OCI-LY1 (cell line): ENCODE measurements around the gene PRSS21.

Source experiments
- H2AFZ ChIP-seq: fragments of 200-600 bp; sonication (generic), shearing (Covaris generic); 2 replicates; pipeline ENCODE4 v1.6.0; 2014; ENCODE audit warnings: antibody characterized with exemption, mild to moderate bottlenecking, low read length
- H3F3A ChIP-seq: fragments of 200-600 bp; sonication (generic), shearing (Covaris generic); 2 replicates; pipeline ENCODE4 v1.6.0; 2014; ENCODE audit warnings: mild to moderate bottlenecking, antibody characterized with exemption, low read length, moderate library complexity; ENCODE audit not compliant: insufficient read depth
- H3K27ac ChIP-seq: fragments of 200-600 bp; sonication (generic); 2 replicates; pipeline ENCODE4 v1.5.1; 2014; ENCODE audit warnings: low read length, mixed run types, mild to moderate bottlenecking, low read depth; ENCODE audit not compliant: poor library complexity, severe bottlenecking
- H3K27me3 ChIP-seq: fragments of 200-600 bp; sonication (generic); 2 replicates; pipeline ENCODE4 v1.6.0; 2014; ENCODE audit warnings: antibody characterized with exemption, mild to moderate bottlenecking, low read length, moderate library complexity; ENCODE audit not compliant: insufficient read depth
- H3K36me3 ChIP-seq: fragments of 200-600 bp; sonication (generic); 2 replicates; pipeline ENCODE4 v1.6.1; 2014; ENCODE audit warnings: mild to moderate bottlenecking, antibody characterized with exemption, low read length, moderate library complexity, mixed read lengths; ENCODE audit not compliant: insufficient read depth
- H3K4me1 ChIP-seq: fragments of 200-600 bp; sonication (generic); 2 replicates; pipeline ENCODE4 v1.5.1; 2014; ENCODE audit warnings: mild to moderate bottlenecking, low read length, moderate library complexity; ENCODE audit not compliant: insufficient read depth, severe bottlenecking
- H3K4me2 ChIP-seq: fragments of 200-600 bp; sonication (generic), shearing (Covaris generic); 2 replicates; pipeline ENCODE4 v1.6.1; 2014; ENCODE audit warnings: low read length
- H3K4me3 ChIP-seq: fragments of 200-600 bp; sonication (generic); 2 replicates; pipeline ENCODE4 v1.5.1; 2014; ENCODE audit warnings: low read length, low read depth, mild to moderate bottlenecking, mixed read lengths; ENCODE audit not compliant: poor library complexity, severe bottlenecking
- H3K79me2 ChIP-seq: fragments of 200-600 bp; shearing (Covaris generic); 2 replicates; pipeline ENCODE4 v1.6.1; 2016; ENCODE audit warnings: mixed run types, low read length, mixed read lengths; ENCODE audit not compliant: insufficient read depth
- H3K9ac ChIP-seq: fragments of 200-600 bp; sonication (generic), shearing (Covaris generic); 2 replicates; pipeline ENCODE4 v1.6.1; 2014; ENCODE audit warnings: mild to moderate bottlenecking, low read length, mixed read lengths
- H3K9me2 ChIP-seq: fragments of 200-600 bp; sonication (generic), shearing (Covaris generic); 2 replicates; pipeline ENCODE4 v1.6.1; 2014; ENCODE audit warnings: low read depth, mild to moderate bottlenecking, low read length, mixed read lengths
- H3K9me3 ChIP-seq: fragments of 200-600 bp; shearing (Covaris generic); 2 replicates; pipeline ENCODE4 v1.6.1; 2014; ENCODE audit warnings: low read length, mixed read lengths
- H4K20me1 ChIP-seq: fragments of 200-600 bp; sonication (generic), shearing (Covaris generic); 2 replicates; pipeline ENCODE4 v1.6.0; 2016; ENCODE audit warnings: mild to moderate bottlenecking, low read length; ENCODE audit not compliant: insufficient read depth
- EZH2 ChIP-seq: fragments of 200-600 bp; sonication (generic), shearing (Covaris generic); IDR thresholded peaks from 2 replicates; pipeline ENCODE4 v1.8.0; 2017; ENCODE audit warnings: borderline replicate concordance, mixed run types, mild to moderate bottlenecking, antibody characterized with exemption, low read length, moderate library complexity, mixed read lengths
- TF ChIP-seq, protein P1 (sequence below): fragments of 200-600 bp; sonication (generic), shearing (Covaris generic); IDR thresholded peaks from 2 replicates; pipeline ENCODE4 v1.5.1; 2017; ENCODE audit warnings: mild to moderate bottlenecking, antibody characterized with exemption, low read length, moderate library complexity, mixed read lengths

PRSS21 gene

GRCh38 chr16:2799205-2799858 is 17.7 kb upstream of the PRSS21 start:
- no peaks in the 10 kb centered on the region; the same call in 1 of the 2 replicates for H3K36me3 ChIP-seq
- H4K20me1 ChIP-seq: no peaks in the 10 kb centered on the region
- H3K79me2 ChIP-seq: no peaks in the 10 kb centered on the region
- no peak overlapping the region for H3K4me3 ChIP-seq
- no peaks in the 10 kb centered on the region for H3K4me1 ChIP-seq
- H3K9me3 ChIP-seq: 0 out of 2 replicates have a peak, but pooled peaks cover 6% of the 10 kb centered on the region
- H3K27ac ChIP-seq: no peak overlapping the region
- H3K9ac ChIP-seq: no peak overlapping the region
- no peaks in the 10 kb centered on the region for H3F3A ChIP-seq
- TF ChIP-seq, protein P1, sequence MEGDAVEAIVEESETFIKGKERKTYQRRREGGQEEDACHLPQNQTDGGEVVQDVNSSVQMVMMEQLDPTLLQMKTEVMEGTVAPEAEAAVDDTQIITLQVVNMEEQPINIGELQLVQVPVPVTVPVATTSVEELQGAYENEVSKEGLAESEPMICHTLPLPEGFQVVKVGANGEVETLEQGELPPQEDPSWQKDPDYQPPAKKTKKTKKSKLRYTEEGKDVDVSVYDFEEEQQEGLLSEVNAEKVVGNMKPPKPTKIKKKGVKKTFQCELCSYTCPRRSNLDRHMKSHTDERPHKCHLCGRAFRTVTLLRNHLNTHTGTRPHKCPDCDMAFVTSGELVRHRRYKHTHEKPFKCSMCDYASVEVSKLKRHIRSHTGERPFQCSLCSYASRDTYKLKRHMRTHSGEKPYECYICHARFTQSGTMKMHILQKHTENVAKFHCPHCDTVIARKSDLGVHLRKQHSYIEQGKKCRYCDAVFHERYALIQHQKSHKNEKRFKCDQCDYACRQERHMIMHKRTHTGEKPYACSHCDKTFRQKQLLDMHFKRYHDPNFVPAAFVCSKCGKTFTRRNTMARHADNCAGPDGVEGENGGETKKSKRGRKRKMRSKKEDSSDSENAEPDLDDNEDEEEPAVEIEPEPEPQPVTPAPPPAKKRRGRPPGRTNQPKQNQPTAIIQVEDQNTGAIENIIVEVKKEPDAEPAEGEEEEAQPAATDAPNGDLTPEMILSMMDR: no peak
- H3K4me2 ChIP-seq: no peak overlapping the region
- H3K27me3 ChIP-seq: peaks cover 6% of the 10 kb centered on the region; the same call in 1 of the 2 replicates
- no peaks in the 10 kb centered on the region for H3K9me2 ChIP-seq
- H2AFZ ChIP-seq: no peak overlapping the region

DNA sequence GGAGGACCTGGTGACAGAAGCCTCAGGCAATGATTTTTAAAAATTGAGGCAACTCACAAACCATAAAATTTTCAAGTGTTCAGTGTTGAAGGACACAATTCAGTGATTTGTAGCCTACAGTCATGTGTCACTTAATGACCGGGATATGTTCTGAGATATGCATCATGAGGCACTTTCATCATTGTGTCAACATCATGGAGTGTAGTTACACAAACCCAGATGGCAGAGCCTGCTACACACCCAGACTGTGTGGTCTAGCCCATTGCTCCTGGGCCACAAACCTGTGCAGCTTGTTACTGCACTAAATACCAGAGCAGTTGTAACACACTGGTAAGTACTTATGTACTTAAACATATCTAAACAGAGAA is 17.2 kb upstream of the PRSS21 start:
- H3K9ac ChIP-seq: no peak overlapping the region
- H3K27me3 ChIP-seq: peaks cover 11% of the 10 kb centered on the region
- TF ChIP-seq EZH2: no peak
- TF ChIP-seq, protein P1: no peak
- H3K4me3 ChIP-seq: no peak overlapping the region
- H3K4me1 ChIP-seq: no peaks in the 10 kb centered on the region
- no peak overlapping the region for H2AFZ ChIP-seq
- no peak overlapping the region for H3K4me2 ChIP-seq
- H3K9me3 ChIP-seq: 0 out of 2 replicates have a peak, but pooled peaks cover 6% of the 10 kb centered on the region
- no peaks in the 10 kb centered on the region for H3K9me2 ChIP-seq
- H4K20me1 ChIP-seq: no peaks in the 10 kb centered on the region
- no peak overlapping the region for H3K27ac ChIP-seq
- H3K36me3 ChIP-seq: no peaks in the 10 kb centered on the region; the same call in 1 of the 2 replicates
- H3K79me2 ChIP-seq: no peaks in the 10 kb centered on the region
- H3F3A ChIP-seq: no peaks in the 10 kb centered on the region

- TF ChIP-seq, protein P1: no peak
- TF ChIP-seq EZH2: no peak
- H3K9ac ChIP-seq: no peak overlapping the region
- no peaks in the 10 kb centered on the region for H4K20me1 ChIP-seq
- no peaks in the 10 kb centered on the region for H3K9me2 ChIP-seq
- no peak overlapping the region for H2AFZ ChIP-seq
- no peak overlapping the region for H3K27ac ChIP-seq
- H3K4me3 ChIP-seq: no peak overlapping the region
- H3F3A ChIP-seq: no peaks in the 10 kb centered on the region
- H3K79me2 ChIP-seq: no peaks in the 10 kb centered on the region
- H3K4me1 ChIP-seq: no peaks in the 10 kb centered on the region
- H3K36me3 ChIP-seq: no peaks in the 10 kb centered on the region; the same call in 1 of the 2 replicates
- H3K27me3 ChIP-seq: peaks cover 14% of the 10 kb centered on the region
- H3K9me3 ChIP-seq: 0 out of 2 replicates have a peak, but pooled peaks cover 6% of the 10 kb centered on the region
- H3K4me2 ChIP-seq: no peak overlapping the region
Observed at GRCh38 chr16:2803545-2804195, 13.4 kb upstream of the PRSS21 start.
